Measurements from ENCODE around the gene RAB35. TPM values are rescaled to one million over a fixed set of nuclear protein-coding genes. Genes with fewer than 3 reads are reported as not detected.

The RAB35 gene
- total RNA-seq, 1 donor from 2014 or later: 44.4 TPM

DNA sequence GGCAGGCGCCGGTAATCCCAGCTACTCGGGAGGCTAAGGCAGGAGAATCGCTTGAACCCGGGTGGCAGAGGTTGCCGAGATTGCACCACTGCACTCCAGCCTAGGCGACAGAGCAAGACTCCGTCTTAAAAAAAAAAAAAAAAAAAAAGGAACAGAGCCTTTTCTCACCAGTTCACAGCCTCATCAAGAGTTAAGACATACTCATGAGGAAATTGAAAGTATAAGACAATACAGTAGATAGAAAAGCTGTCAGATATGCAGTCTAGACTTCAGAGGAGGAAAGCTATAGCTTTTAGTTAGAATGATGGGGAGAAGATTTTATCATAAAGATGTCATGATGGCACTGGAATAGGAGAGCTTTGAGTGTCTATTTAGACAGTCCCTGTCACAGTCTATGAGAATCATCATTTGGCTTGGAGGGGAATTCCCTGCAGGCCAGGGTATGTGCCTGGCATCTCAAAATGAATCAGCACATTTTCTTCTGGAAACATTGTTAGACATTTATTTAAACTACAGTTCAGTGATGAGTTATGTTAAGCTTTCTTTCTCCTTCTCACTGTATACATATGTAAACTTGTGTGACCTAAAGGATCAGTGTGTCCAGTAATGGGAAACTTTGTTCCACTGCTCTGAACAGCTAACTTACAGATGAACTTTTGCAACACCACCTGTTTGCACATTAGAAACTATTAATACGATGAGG lies 2.9 kb upstream of the RAB35 start:
- peak overlapping the region; percentile 83 for H3K27ac Mint-ChIP-seq (ENCODE audit: unreplicated experiment)
- DNase-seq (ENCODE audit: low spot score): no peak

DNA sequence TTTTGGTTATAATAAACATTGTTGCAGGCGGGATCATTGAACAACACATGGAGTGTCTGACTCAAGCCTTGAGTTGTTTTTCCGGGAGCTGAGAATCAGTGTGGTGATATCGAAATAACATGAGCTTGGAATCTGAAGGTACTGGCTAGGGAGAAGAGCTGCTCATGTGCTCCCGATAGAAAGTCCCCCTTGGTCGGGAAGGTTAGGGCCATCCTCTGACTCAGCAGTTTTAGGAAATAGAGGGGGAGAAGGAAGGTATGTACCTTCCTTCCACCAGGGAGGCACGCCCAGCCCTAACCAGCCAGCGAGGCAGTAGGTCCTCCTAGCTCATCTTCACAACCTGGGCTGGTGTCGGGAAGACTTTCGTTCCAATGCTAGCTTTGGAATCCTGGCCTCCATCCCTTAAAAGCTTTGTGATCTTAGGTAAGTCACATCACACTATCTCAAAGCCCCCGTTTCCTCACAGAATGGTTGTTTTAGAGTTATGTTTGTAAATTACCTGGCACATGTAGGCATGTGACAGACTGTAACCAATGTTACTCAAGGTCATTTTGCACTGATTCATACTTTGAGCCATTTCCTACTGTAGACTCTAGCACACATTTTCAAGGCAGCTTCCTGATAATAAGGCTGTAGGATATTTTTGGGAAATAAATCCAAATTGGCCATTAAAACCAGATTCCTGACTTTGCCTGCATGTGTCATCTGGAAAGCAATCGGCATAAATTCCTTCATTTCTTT lies 1.9 kb upstream of the RAB35 start:
- H3K4me3 Mint-ChIP-seq (ENCODE audit: unreplicated experiment): peak overlapping the region; percentile 83
- H3K36me3 Mint-ChIP-seq (ENCODE audit: low read depth): peaks cover 1% of the 10 kb centered on the region
- no peak for DNase-seq (ENCODE audit: low spot score)
- TF ChIP-seq, protein P1, sequence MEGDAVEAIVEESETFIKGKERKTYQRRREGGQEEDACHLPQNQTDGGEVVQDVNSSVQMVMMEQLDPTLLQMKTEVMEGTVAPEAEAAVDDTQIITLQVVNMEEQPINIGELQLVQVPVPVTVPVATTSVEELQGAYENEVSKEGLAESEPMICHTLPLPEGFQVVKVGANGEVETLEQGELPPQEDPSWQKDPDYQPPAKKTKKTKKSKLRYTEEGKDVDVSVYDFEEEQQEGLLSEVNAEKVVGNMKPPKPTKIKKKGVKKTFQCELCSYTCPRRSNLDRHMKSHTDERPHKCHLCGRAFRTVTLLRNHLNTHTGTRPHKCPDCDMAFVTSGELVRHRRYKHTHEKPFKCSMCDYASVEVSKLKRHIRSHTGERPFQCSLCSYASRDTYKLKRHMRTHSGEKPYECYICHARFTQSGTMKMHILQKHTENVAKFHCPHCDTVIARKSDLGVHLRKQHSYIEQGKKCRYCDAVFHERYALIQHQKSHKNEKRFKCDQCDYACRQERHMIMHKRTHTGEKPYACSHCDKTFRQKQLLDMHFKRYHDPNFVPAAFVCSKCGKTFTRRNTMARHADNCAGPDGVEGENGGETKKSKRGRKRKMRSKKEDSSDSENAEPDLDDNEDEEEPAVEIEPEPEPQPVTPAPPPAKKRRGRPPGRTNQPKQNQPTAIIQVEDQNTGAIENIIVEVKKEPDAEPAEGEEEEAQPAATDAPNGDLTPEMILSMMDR (IDR thresholded peaks at IDR 0.05): no peak
- no peaks in the 10 kb centered on the region for H3K27me3 Mint-ChIP-seq (ENCODE audit: low read depth)
- H3K4me1 Mint-ChIP-seq (ENCODE audit: low read depth): peaks cover 55% of the 10 kb centered on the region
- H3K9me3 Mint-ChIP-seq (ENCODE audit: low read depth): no peaks in the 10 kb centered on the region
- peak overlapping the region; percentile 83 for H3K27ac Mint-ChIP-seq (ENCODE audit: unreplicated experiment)

More for the DNA sequence above, 2.9 kb upstream of the RAB35 start:
- TF ChIP-seq, protein P1 (IDR thresholded peaks at IDR 0.05): no peak
- peaks cover 51% of the 10 kb centered on the region for H3K4me1 Mint-ChIP-seq (ENCODE audit: low read depth)
- no peak overlapping the region for H3K4me3 Mint-ChIP-seq (ENCODE audit: unreplicated experiment)
- no peaks in the 10 kb centered on the region for H3K27me3 Mint-ChIP-seq (ENCODE audit: low read depth)
- H3K36me3 Mint-ChIP-seq (ENCODE audit: low read depth): peaks cover 1% of the 10 kb centered on the region
- no peaks in the 10 kb centered on the region for H3K9me3 Mint-ChIP-seq (ENCODE audit: low read depth)

DNA sequence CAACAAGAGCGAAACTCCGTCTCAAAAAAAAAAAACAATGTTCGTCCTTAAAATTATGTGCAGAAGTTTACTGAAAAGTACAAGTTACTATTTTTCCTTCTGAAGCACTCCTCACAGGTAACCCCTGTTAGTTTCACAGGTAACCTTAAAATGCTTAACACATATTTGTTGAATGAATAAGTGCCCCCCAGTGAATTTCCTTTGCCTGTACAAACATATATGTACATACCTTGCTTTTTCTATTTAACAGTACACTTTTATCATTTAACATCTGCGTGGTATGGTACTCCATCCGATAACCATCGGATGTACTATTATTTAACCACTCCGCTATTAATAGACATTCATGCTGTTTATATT lies 1.4 kb upstream of the RAB35 start:
- H3K9me3 Mint-ChIP-seq (ENCODE audit: low read depth): no peaks in the 10 kb centered on the region
- DNase-seq (ENCODE audit: low spot score): no peak

DNA sequence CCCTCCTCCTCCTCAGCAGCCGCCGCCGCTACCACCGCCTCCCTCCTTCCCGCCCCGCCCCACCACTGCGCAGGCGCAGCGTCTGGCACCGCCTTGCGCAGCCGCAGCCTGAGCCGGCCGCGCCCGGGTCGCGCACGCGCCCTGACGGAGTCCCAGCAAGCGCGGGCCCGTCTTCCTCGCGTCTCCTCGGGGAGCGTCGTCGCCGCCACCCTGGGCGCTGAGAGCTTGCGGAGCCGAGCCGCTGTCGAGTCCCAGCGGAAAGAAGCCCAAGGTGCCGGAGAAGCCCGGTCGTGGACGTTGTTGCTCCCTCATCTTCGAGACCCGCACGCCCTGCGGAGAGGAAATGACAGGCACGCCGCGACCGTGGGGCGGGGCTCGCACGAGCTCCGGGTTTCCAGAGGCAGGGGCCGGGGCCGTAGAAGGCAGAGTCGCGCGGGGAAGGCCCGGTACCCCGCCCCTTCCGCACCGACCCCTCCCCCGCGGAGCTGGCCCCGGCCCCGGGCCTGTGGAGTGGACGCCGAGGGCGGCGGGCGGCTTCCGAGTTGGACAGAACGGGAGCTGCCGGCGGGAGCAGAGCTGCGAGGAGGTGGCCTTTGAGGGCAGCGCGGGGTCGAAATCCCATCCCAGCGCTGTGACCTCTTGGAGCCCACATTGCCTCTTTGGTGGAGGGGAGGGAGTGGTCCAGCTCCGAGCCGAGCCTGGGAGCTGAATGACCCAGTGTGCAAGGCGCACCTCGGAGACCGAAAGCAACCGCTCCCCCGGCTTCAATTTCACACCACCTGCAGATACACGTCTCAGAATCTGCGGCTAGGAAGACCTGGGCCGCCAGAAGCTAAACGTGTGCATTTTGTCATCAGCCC lies 469 bp upstream of the RAB35 start:
- Mint-ChIP-seq H3K36me3 (ENCODE audit: low read depth) (peaks cover 1% of the 10 kb centered on the region), H3K4me1 (ENCODE audit: low read depth) (peaks cover 63% of the 10 kb centered on the region), H3K4me3 (ENCODE audit: unreplicated experiment) (peak overlapping the region; percentile 83), H3K9me3 (ENCODE audit: low read depth) (no peaks in the 10 kb centered on the region), H3K27ac (ENCODE audit: unreplicated experiment) (peak overlapping the region; percentile 85), H3K27me3 (ENCODE audit: low read depth) (no peaks in the 10 kb centered on the region)
- DNase-seq (ENCODE audit: low spot score): peak; percentile 97
- TF ChIP-seq, protein P1 (IDR thresholded peaks at IDR 0.05): no peak

More for the DNA sequence above, 1.4 kb upstream of the RAB35 start:
- H3K27me3 Mint-ChIP-seq (ENCODE audit: low read depth): no peaks in the 10 kb centered on the region
- peak overlapping the region; percentile 83 for H3K4me3 Mint-ChIP-seq (ENCODE audit: unreplicated experiment)
- TF ChIP-seq, protein P1 (IDR thresholded peaks at IDR 0.05): no peak
- H3K27ac Mint-ChIP-seq (ENCODE audit: unreplicated experiment): peak overlapping the region; percentile 83
- peaks cover 1% of the 10 kb centered on the region for H3K36me3 Mint-ChIP-seq (ENCODE audit: low read depth)
- H3K4me1 Mint-ChIP-seq (ENCODE audit: low read depth): peaks cover 58% of the 10 kb centered on the region
